GM18868 (cell line): Measurements from ENCODE around the gene BBS2.

Experiments used
- ATAC-seq: cut with Tn5 transposase; IDR thresholded peaks from one replicate; pipeline ENCODE4 v1.9.1; 2021; ENCODE audit warnings: mild to moderate bottlenecking, moderate library complexity; ENCODE audit not compliant: unreplicated experiment

The BBS2 gene

GRCh38 chr16:56478281-56479049, 41.4 kb downstream of the BBS2 start:
- ATAC-seq = no peak

DNA sequence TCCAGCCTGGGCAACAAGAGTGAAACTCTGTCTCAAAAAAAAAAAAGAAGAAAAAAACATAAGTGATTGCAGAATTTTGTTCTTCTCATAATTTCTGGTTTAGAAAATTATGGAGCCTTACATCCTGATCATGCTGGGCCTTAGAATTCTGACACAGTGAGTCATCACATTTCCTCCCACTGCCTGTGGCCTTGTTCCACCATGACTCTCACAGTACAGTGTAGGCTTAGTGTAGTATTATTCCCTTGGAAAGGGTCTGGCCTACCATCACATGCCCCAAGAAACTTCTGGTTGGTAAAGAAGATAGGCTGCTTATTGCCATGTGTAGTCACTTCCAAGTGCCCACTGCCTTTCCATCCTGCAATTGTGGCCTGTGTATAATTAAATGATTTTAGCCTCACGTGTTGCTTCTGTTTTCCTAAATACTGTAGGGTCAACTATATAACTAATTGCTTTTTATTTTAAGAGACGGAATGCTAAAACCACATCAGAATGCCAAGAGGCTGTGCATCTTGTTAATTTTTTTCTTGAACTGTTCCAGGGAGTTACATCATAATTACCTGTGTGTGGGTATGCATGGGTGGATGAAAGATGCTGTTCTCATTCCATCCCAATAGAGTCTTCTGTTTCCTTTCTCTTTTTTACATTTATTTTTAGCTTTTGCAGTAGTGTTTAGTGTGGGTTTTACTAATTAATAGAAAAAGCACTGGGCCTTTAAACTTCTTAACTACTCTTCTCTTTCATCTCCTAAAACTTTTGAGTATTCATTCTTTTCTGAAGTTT, 42.5 kb downstream of the BBS2 start:
- ATAC-seq = no peak

- ATAC-seq = no peak
These were observed 44.6 kb downstream of the BBS2 start for GRCh38 chr16:56475201-56475600.

DNA sequence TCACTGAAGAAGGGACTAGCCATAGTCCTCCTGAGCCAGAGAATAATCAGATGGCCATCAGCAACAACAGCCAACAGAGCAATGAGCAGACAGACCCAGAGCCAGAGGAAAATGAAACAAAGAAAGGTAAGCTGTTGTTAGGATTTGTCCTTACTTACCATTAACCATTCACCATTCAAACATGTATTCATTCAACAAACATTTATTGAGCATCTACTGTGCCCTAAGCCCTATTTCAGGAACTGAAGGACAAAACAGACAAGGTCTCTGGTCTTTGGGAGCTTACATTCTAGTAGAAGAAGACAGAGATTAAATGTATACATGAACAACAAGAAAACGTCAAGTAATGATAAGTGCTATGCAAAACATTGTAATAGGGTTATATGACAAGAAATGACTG, 49.2 kb downstream of the BBS2 start:
- no peak for ATAC-seq

GRCh38 chr16:56470232-56470631, 49.6 kb downstream of the BBS2 start:
- no peak for ATAC-seq

GRCh38 chr16:56469748-56470147, 50.1 kb downstream of the BBS2 start:
- no peak for ATAC-seq

DNA sequence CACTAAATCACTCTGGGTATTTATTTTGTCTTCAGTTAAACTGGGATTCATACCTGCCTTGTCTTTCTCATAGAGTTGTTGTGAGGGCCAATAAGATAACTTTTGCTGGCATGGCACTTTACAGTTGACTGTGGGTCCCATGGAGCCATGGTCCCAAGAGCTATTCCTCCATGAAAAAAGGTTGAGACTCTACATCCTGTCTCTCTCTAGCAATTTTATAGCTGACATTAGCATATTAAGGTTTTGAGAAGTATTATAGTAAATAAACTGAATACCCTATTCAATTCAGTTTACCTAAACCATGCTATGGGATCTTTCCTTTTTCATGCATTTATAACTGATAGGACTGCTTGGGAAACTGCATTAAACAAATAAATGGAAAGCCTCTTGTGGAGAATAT, 51.0 kb downstream of the BBS2 start:
- ATAC-seq = no peak

GRCh38 chr16:56466344-56466743, 53.5 kb downstream of the BBS2 start:
- no peak for ATAC-seq

GRCh38 chr16:56463153-56463552, 56.7 kb downstream of the BBS2 start:
- ATAC-seq = no peak

- no peak for ATAC-seq
These were observed 57.6 kb downstream of the BBS2 start for GRCh38 chr16:56462064-56462796.

- no peak for ATAC-seq
These were observed 59.7 kb downstream of the BBS2 start for GRCh38 chr16:56460101-56460500.

DNA sequence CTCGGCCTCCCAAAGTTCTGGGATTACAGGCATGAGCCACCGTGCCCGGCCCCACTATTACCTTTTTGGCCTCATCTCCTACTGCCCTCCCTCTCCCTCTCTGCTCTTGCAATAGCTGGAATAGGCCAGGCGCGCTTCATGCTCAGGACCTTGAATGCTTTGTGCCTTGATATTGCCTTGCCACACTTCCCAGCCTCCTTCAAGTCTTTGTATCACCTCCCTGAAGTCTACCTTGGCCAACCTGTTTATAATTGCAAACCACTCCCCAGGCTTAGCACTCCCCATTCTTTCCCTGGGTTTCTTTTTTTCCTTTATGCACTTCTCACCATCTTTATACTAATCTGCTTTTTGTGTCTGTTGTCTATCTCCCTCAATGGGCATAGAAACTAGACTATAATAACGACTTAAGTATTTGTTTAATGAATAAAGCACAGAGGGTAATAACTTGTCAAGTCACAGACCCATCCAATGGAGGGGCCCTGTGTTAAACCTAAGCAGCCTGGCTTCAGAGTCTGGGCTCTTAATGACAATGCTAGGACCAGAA, 61.8 kb downstream of the BBS2 start:
- no peak for ATAC-seq

GRCh38 chr16:56451753-56452689, 67.8 kb downstream of the BBS2 start:
- ATAC-seq = peak; percentile 47

GRCh38 chr16:56450986-56451752, 68.7 kb downstream of the BBS2 start, which contains the start of the genes NUDT21 and OGFOD1:
NUDT21 (minus strand) TSS chr16:56451332; CDS start chr16:56451202, 130 bp downstream.
OGFOD1 (plus strand) TSS chr16:56451554; CDS start chr16:56451613, 59 bp downstream.
- ATAC-seq = peak; percentile 98

- ATAC-seq = no peak
These were observed 69.4 kb downstream of the BBS2 start for GRCh38 chr16:56450275-56450985.

- no peak for ATAC-seq
These were observed 71.8 kb downstream of the BBS2 start for GRCh38 chr16:56448005-56448404.

DNA sequence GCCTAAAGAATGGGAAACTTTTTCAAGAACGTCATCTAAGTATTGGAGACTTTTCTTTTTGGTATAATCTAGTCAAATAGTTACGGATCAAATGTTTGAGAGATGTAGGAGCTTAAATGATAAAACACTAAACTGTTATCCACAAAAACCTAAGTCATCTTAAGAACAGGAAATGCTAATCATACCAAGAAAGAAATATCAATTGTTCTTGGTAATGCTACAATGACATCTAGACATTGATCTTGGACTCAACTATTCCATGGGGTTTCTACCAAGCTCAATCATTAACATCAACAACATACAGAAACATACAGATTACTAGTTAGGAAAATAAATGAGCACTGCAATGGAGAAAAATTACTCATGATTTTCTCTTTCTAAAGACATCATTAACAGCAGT, 72.5 kb downstream of the BBS2 start:
- no peak for ATAC-seq

DNA sequence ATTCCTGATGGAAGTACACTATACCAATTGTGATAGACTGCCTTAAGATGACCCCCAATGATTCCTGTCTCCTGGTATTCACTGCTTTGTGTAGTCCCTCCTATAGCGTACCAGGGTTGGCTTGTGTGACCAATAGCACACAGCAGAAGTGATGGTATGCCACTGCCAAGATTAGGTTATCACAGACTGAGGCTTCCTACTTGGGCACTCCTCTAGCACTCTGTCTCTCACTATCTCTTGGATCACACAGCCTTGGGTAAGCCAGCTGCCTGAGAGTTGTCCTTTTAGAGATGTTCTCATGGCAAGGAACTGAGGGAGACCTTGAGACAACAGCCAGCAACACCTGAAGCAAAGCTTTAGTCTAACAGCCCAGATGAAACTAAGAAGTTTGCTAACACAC, 81.8 kb downstream of the BBS2 start:
- no peak for ATAC-seq

GRCh38 chr16:56436258-56436657, 83.6 kb downstream of the BBS2 start:
- ATAC-seq = no peak
